Testis (tissue), 2 donors: ENCODE measurements around the gene NCMAP.

Experiments used
- CTCF ChIP-seq, 3 experiments: fragments of 450-650 bp in 2 of 3; fragments of 200-600 bp in 1 of 3; sonication (generic) in 1 of 3; IDR thresholded peaks; one replicate each; pipeline ENCODE4 v1.5.1; 2016 to 2019; ENCODE audit warnings: antibody characterized with exemption in 3 of 3, mild to moderate bottlenecking in 2 of 3, moderate library complexity in 1 of 3
- POLR2A ChIP-seq: fragments of 450-650 bp; IDR thresholded peaks from one replicate; pipeline ENCODE4 v1.6.1; 2017; ENCODE audit warnings: antibody characterized with exemption, mild to moderate bottlenecking, moderate library complexity

GRCh38 chr1:24635195-24635843 lies 79.4 kb downstream of the NCMAP start:
- TF ChIP-seq CTCF (IDR thresholded peaks at IDR 0.05) (peak in 2 of 3 experiments; percentile 23 to 39), POLR2A (no peak)
